HUDEP-2 (cell line): ENCODE data around the gene NUTM2F.
"Not testable (repeated sequence)": the region's sequence is repeated elsewhere in the genome, so short reads cannot be mapped to it uniquely, and the experiment has no call there.

Experiments
- DNase-seq, 76 experiments: peaks; one replicate each; lab custom pipeline; 2025; ENCODE audit not compliant: unreplicated experiment in 76 of 76; lab: John Stamatoyannopoulos, UW

The NUTM2F gene

GRCh38 chr9:94328544-94328943 is at the start of gene NUTM2F:
NUTM2F (minus strand) TSS chr9:94328644; CDS start chr9:94328623, 21 bp downstream.
- DNase-seq = not testable (repeated sequence)

GRCh38 chr9:94375197-94375596 is 46.8 kb upstream of the NUTM2F start:
- DNase-seq = peak in 1 of 76 experiments; percentile 21

- DNase-seq = peak in 75 of 76 experiments; percentile 6 to 90 (median 77)
Observed at GRCh38 chr9:94374176-94375056, 46.0 kb upstream of the NUTM2F start.

- not testable (repeated sequence) for DNase-seq
Observed at GRCh38 chr9:94373779-94374175, 45.3 kb upstream of the NUTM2F start.

- DNase-seq = not testable (repeated sequence)
Observed at GRCh38 chr9:94370266-94370665, 41.8 kb upstream of the NUTM2F start.

GRCh38 chr9:94364093-94364614 is 35.7 kb upstream of the NUTM2F start:
- DNase-seq = not testable (repeated sequence)

- not testable (repeated sequence) for DNase-seq
Observed at GRCh38 chr9:94357158-94357557, 28.7 kb upstream of the NUTM2F start.

- peak in 1 of 76 experiments; percentile 18 for DNase-seq
Observed at GRCh38 chr9:94351901-94352723, 23.7 kb upstream of the NUTM2F start.

- DNase-seq = not testable (repeated sequence)
Observed at GRCh38 chr9:94348754-94349153, 20.3 kb upstream of the NUTM2F start.

GRCh38 chr9:94347451-94347850 is 19.0 kb upstream of the NUTM2F start:
- DNase-seq = not testable (repeated sequence)

GRCh38 chr9:94341703-94342102 is 13.3 kb upstream of the NUTM2F start:
- not testable (repeated sequence) for DNase-seq

GRCh38 chr9:94340750-94341149 is 12.3 kb upstream of the NUTM2F start:
- DNase-seq = not testable (repeated sequence)

GRCh38 chr9:94339657-94340056 is 11.2 kb upstream of the NUTM2F start:
- DNase-seq = not testable (repeated sequence)

GRCh38 chr9:94338723-94339122 is 10.3 kb upstream of the NUTM2F start:
- not testable (repeated sequence) for DNase-seq

GRCh38 chr9:94336445-94336844 is 8.0 kb upstream of the NUTM2F start:
- DNase-seq = not testable (repeated sequence)

GRCh38 chr9:94325583-94325982 is 2.9 kb downstream of the NUTM2F start:
- DNase-seq = peak in 18 of 76 experiments; percentile 2 to 37 (median 20)

- not testable (repeated sequence) for DNase-seq
Observed at GRCh38 chr9:94323153-94323798, 5.2 kb downstream of the NUTM2F start.

- DNase-seq = peak in 1 of 76 experiments; percentile 7
Observed at GRCh38 chr9:94322342-94322940, 6.0 kb downstream of the NUTM2F start.

- not testable (repeated sequence) for DNase-seq
Observed at GRCh38 chr9:94317949-94318657, 10.3 kb downstream of the NUTM2F start.
